HG03571 (cell line): ENCODE results near the gene SYNE3.
A peak's percentile ranks its signal among the peaks of the same experiment; 100 is the strongest.

Experiments used
- ATAC-seq: cut with Tn5 transposase; IDR thresholded peaks from one replicate; pipeline ENCODE4 v1.9.1; 2021; ENCODE audit not compliant: unreplicated experiment

SYNE3 gene

GRCh38 chr14:95493503-95493902 lies 22.9 kb downstream of the SYNE3 start:
- no peak for ATAC-seq

- no peak for ATAC-seq
Observed at GRCh38 chr14:95491936-95492608, 24.4 kb downstream of the SYNE3 start.

GRCh38 chr14:95490727-95491451 lies 25.6 kb downstream of the SYNE3 start:
- no peak for ATAC-seq

DNA sequence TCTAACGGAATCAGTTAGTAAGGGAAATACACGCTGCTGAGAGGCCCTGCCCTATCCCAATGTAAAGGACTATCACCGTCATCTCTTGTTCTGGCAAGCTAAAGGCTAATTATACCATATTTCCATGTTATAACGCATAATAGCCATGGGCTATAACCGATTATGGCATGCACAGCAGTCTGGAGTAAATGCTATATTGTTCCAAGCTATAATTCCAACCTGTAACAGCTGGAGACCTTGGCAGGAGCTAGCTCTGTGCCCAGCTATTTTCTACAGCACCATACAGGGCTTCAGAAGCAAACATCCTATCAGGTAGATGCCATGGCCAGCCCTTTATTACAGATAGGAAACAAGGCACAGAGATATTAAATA lies 26.3 kb downstream of the SYNE3 start:
- ATAC-seq, result no peak

DNA sequence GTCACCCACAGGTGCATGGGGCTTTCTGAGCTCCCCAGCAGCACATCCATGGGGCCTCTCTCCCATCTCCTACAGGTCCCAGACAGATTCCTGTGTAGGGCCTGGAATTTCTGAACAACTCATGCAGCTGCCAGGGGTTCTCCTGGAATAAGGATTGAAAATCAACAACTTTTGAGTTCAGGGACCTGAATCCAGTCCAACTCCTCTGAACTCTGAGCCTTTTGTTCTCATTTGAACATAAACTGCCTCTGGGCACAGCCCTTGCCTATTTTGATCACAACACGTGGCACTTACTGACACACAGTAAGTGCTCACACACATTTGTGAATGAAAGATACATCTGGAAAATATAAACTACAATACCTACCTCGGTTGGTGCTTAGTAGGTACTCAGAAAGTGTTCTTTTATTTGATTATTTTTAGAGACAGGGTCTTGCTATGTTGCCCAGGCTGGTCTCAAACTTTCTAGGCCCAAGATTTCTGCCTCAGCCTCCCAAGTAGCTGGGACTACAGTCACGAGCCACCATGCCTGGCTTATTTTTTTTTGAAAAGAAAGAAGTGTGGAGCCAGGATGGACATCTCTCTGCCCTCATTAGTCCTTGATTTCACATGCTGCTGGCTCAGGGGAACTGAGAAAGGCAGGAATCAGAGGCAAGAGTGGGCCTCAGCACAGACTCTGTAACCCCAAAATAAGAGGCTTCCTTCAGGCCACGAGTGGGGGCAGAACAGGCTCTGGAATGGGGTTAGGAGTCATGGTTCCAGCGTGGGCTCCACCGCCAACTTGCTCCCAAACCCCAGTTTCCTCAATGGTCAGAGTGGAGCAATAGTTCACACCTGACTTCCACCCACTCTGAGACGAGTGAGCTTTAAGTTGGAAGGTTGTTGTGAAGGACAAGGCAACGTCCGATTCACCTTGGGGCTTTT lies 27.0 kb downstream of the SYNE3 start:
- no peak for ATAC-seq

DNA sequence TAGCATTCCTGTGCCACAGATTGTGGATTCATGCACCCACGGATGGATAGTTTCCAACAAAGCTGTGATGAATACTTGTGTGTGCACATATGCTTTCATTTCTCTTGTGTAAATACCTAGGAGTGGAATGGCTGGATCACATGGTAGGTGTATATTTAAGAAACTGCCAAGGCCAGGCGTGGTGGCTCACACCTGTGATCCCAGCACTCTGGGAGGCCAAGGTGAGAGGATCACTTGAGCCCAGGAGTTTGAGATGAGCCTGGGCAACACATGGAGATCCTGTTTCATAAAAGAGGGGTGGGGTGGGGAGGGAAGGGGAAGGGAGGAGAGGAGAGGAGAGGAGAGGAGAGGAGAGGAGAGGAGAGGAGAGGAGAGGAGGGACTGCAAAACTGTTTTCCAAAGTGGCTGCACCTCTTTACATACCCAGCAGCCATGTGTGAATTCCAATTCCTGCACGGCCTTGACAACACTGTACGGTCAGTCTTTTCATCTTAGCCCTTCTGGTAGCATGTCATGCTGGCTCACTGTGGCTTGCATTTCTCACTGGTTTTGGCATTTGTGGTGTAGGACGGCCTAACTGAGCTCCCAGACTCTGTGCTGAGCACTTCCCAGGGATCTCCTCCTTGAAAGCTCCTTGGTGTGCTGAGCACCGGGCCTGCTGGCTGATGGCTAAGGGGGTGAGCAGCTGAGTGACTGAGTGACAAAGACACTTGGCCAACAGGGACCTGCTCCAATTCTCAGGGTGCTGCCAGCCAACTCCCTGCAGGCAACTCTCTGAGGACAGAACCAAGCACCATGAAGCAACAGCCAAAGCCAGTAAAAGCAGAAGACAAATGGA lies 27.9 kb downstream of the SYNE3 start:
- ATAC-seq, result no peak

- no peak for ATAC-seq
Observed at GRCh38 chr14:95487669-95488084, 28.8 kb downstream of the SYNE3 start.

DNA sequence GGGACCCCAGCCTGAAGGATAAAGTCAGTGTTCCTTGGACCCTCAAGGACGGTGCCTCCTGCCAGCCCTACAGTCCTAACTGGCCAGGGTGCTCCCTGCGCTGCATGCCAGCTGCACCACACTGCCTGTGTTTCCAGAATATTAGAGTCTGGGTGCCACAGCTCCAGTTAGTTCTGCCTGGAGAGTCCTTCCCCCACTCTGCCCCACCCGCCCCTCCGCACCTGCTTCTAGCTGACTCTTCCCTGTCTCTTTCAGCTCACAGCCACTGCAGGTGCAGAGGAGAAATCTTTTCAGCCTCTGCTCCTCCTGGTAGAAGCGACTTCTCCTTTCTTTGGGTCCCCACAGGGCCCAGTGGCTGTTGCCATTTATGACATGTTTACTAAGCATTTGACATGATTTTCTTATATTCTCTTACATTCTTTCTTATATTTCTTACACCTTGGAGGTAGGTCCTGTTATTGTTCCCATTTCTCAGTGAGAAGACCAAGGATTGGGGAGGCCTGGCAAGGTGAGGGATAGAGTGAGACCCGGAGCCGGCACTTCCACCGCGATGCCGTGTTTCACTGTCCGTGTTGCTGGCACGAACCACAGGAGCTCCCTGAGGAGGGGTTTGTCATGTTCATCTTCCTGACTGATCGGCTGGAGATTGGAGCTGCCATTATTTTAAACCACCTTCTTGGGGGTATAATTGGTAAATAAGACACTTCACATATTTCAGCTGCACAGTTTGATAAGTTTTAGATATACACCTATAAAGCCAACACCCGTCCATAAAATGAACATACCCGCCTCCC lies 29.4 kb downstream of the SYNE3 start:
- no peak for ATAC-seq

- ATAC-seq, result no peak
Observed at GRCh38 chr14:95485222-95485819, 31.1 kb downstream of the SYNE3 start.

- ATAC-seq, result no peak
Observed at GRCh38 chr14:95484296-95484695, 32.2 kb downstream of the SYNE3 start.

DNA sequence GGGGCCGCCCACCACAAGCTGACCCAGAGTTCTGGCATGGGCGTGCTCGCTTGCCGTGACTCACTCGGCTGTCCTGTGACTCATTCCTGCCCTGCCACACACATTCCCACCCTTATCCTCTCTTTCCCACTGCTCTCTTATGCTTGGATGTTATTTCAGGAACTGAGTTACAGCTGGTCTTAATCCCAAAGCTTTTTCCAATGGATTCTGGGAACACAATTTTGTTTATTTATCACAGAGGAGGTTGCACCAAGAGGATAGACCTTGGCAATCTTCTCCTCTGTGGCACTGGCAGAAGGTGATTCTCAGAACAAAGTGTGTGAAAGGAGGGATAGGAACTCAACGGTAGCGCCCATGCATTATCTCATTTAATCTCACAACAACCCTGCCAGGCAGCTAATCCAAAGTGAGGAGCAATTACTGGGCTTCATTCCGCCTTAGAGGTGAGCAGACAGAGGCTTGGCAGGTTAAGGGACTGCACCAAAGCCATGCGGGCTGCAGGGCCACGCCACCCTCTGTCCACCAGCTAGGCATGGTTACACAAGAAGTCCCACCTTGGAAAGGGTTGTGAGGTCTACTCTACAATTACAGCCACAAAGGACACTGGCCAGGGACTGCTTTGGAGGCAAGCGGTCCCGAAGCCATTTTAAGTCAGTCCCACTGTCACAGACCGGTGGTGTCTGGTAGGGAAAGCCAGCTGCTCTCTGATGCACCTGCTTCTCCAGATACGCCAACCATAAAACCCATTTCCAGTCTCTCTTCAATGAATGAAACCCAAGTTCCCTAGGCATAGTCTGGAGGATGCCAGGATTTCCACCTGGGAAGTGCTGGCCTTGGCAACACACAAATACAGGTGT lies 32.9 kb downstream of the SYNE3 start:
- ATAC-seq, result no peak

DNA sequence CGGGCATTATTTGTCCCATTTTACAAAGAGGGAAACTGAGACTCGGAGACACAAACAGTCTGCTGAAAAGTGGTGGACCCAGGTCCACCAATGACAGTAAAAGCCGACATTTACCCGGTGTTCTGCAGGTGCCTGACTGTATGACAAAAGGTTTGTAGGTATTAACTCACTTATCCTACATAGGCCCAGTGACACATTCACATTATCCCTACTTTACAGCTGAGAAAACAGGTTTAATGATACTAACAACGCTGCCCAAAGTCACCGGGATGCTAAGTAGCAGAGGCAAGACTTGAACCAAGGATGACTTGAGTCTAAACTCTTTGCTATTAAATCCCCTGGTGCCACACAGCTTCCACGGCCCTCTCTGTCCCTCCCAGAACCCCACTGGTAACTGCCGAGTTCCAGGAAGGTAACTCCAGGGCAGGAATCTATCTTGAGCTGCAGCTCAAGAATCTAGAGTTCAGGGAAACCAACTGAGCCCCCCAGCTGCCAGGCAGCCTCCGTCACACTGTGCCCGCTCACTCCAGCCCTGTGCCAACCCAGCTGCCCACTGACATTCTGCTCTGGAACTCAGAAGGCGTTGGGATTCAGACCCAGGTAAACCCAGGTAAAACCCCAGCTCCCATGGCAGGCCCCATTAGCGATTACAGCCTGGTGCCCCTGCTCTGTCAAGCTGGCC lies 33.7 kb downstream of the SYNE3 start:
- ATAC-seq, result no peak

GRCh38 chr14:95481391-95482022 lies 34.9 kb downstream of the SYNE3 start:
- ATAC-seq, result no peak

GRCh38 chr14:95480887-95481226 lies 35.6 kb downstream of the SYNE3 start:
- ATAC-seq, result no peak

- peak; percentile 50 for ATAC-seq
Observed at GRCh38 chr14:95480109-95480886, 36.2 kb downstream of the SYNE3 start.

DNA sequence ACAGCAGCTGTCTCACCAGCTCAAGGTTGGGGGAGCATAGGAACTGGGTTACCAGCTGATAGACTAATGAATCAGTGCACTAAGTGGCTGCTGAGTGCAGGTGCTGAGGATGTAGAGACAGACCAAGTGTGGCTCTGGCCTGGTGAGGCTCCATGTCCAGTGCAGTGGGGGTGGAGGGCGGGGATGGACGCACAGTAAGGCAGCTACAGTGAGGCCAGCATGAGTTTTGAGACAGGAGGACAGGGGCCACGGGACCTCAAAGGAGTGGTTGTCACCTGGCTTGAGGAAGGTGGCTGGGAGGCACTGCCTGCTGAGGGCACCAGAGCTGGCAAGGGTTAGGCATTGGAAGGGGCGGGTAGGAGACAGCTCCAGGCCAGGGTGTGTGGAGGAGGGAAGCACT lies 37.0 kb downstream of the SYNE3 start:
- no peak for ATAC-seq

- no peak for ATAC-seq
Observed at GRCh38 chr14:95478818-95479217, 37.6 kb downstream of the SYNE3 start.
